SK-N-SH (cell line): ENCODE measurements around the gene PSMD13. TPM values are rescaled to one million over a fixed set of nuclear protein-coding genes. Genes with fewer than 3 reads are reported as not detected.

Experiments
- CTCF ChIA-PET: fragments of 300-600, 350-600 bp; formaldehyde crosslinking; extraction: SDS; loops from one replicate; lab custom pipeline; 2021; lab: Yijun Ruan, JAX
- POLR2A ChIA-PET: fragments of 350-600 bp; sonication (Branson Sonifier 250); formaldehyde crosslinking; extraction: SDS; loops from one replicate; lab custom pipeline; 2020; ENCODE audit warnings: antibody characterized with exemption, inconsistent platforms; lab: Yijun Ruan, JAX
- DNase-seq: peaks from one replicate; pipeline ENCODE4 v3.0.0; 2012
- H2AFZ ChIP-seq: fragments of 200-600 bp; sonication (generic); 2 replicates; pipeline ENCODE4 v1.8.1; 2016; ENCODE audit warnings: antibody characterized with exemption, mild to moderate bottlenecking, low read depth
- H3F3A ChIP-seq: fragments of 200-600 bp; sonication (generic); replicated peaks from 2 replicates; pipeline ENCODE3; 2016; ENCODE audit warnings: antibody characterized with exemption, mild to moderate bottlenecking; ENCODE audit not compliant: insufficient read depth
- H3K27ac ChIP-seq, 2 experiments: fragments of 200-500 bp in 1 of 2; fragments of 200-600 bp in 1 of 2; sonication (Bioruptor generic) in 1 of 2; sonication (generic), shearing (Covaris generic) in 1 of 2; 2 replicates each; pipeline versions ENCODE4 v1.5.1 to v1.6.1; 2014 to 2016; ENCODE audit warnings: low read depth in 2 of 2, inconsistent platforms in 1 of 2, low read length in 1 of 2, mild to moderate bottlenecking in 1 of 2, mixed read lengths in 1 of 2
- H3K27me3 ChIP-seq: fragments of 200-600 bp; sonication (generic), shearing (Covaris generic); 2 replicates; pipeline ENCODE4 v1.6.1; 2016; ENCODE audit warnings: mixed run types; ENCODE audit not compliant: insufficient read depth
- H3K36me3 ChIP-seq, 2 experiments: fragments of 200-500 bp in 1 of 2; fragments of 200-600 bp in 1 of 2; sonication (Bioruptor generic) in 1 of 2; sonication (generic) in 1 of 2; replicated peaks in 1 of 2; 2 replicates each; pipeline versions ENCODE3 to v1.5.1; 2014 to 2016; ENCODE audit warnings: low read length in 1 of 2, mild to moderate bottlenecking in 1 of 2; ENCODE audit not compliant: insufficient read depth in 2 of 2, control insufficient read depth in 1 of 2
- H3K4me1 ChIP-seq, 2 experiments: fragments of 200-500 bp in 1 of 2; fragments of 200-600 bp in 1 of 2; sonication (Bioruptor generic) in 1 of 2; sonication (generic), shearing (Covaris generic) in 1 of 2; 2 replicates each; pipeline versions ENCODE4 v1.5.1 to v1.6.1; 2014 to 2016; ENCODE audit warnings: low read depth in 1 of 2, low read length in 1 of 2, mixed run types in 1 of 2; ENCODE audit not compliant: insufficient read depth in 2 of 2, control insufficient read depth in 1 of 2
- H3K4me2 ChIP-seq: fragments of 200-600 bp; sonication (generic), shearing (Covaris generic); 2 replicates; pipeline ENCODE4 v1.6.1; 2017; ENCODE audit warnings: mixed run types
- H3K4me3 ChIP-seq, 2 experiments: fragments of 200-500 bp in 1 of 2; fragments of 200-600 bp in 1 of 2; sonication (Bioruptor generic) in 1 of 2; sonication (generic), shearing (Covaris generic) in 1 of 2; 2 replicates each; pipeline versions ENCODE4 v1.5.1 to v1.8.1; 2014 to 2016; ENCODE audit warnings: low read depth in 2 of 2, inconsistent platforms in 1 of 2, low read length in 1 of 2, mild to moderate bottlenecking in 1 of 2, mixed read lengths in 1 of 2, moderate library complexity in 1 of 2
- H3K79me2 ChIP-seq: fragments of 200-600 bp; sonication (generic); 2 replicates; pipeline ENCODE4 v1.8.1; 2017; ENCODE audit warnings: mild to moderate bottlenecking; ENCODE audit not compliant: insufficient read depth
- H3K9ac ChIP-seq: fragments of 200-600 bp; sonication (generic); 2 replicates; pipeline ENCODE4 v1.6.1; 2017; ENCODE audit warnings: mixed run types
- H3K9me2 ChIP-seq: fragments of 200-600 bp; sonication (generic); 2 replicates; pipeline ENCODE4 v1.6.1; 2017; ENCODE audit warnings: mixed run types
- H3K9me3 ChIP-seq: fragments of 200-600 bp; sonication (generic); 2 replicates; pipeline ENCODE4 v1.6.1; 2017; ENCODE audit warnings: mixed run types, mild to moderate bottlenecking, moderate library complexity
- H4K20me1 ChIP-seq: fragments of 200-600 bp; sonication (generic); 2 replicates; pipeline ENCODE4 v1.6.1; 2017; ENCODE audit warnings: mild to moderate bottlenecking, mixed run types; ENCODE audit not compliant: insufficient read depth
- FOXM1 ChIP-seq: IDR thresholded peaks from 2 replicates; pipeline ENCODE4 v1.4.0; 2012; ENCODE audit warnings: low read depth, mild to moderate bottlenecking
- IRF3 ChIP-seq: fragments of 150-350 bp; IDR thresholded peaks from 2 replicates; pipeline ENCODE4 v1.6.1; 2016; ENCODE audit warnings: mild to moderate bottlenecking, low read depth, low read length
- MXI1 ChIP-seq: IDR thresholded peaks from 2 replicates; pipeline ENCODE4 v1.6.1; 2012; ENCODE audit warnings: mild to moderate bottlenecking, low read depth, low read length, improper control_type of control experiment
- RXRA ChIP-seq: IDR thresholded peaks from 2 replicates; pipeline ENCODE4 v1.4.0; 2012; ENCODE audit warnings: low read depth, mild to moderate bottlenecking, borderline replicate concordance
- ZBTB33 ChIP-seq: IDR thresholded peaks from 2 replicates; pipeline ENCODE4 v1.4.0; 2012; ENCODE audit warnings: low read depth, borderline replicate concordance
- WGBS: methylation state at CpG from one replicate; pipeline ENCODE4 v1.1.6; 2017; ENCODE audit warnings: low lambda C conversion rate; 5-methylcytosine and 5-hydroxymethylcytosine counted together
- polyA plus RNA-seq, 3 experiments: library from polyadenylated mRNA; depleted of rRNA; stranded (reverse); fragments of >200 nt; gene quantifications; 2 replicates each; pipeline ENCODE4 v1.2.3, GENCODE V29; 2012

The PSMD13 gene
- polyA plus RNA-seq, 1 of the 3 experiments (the other 2 are of a cell fraction): 196 TPM

DNA sequence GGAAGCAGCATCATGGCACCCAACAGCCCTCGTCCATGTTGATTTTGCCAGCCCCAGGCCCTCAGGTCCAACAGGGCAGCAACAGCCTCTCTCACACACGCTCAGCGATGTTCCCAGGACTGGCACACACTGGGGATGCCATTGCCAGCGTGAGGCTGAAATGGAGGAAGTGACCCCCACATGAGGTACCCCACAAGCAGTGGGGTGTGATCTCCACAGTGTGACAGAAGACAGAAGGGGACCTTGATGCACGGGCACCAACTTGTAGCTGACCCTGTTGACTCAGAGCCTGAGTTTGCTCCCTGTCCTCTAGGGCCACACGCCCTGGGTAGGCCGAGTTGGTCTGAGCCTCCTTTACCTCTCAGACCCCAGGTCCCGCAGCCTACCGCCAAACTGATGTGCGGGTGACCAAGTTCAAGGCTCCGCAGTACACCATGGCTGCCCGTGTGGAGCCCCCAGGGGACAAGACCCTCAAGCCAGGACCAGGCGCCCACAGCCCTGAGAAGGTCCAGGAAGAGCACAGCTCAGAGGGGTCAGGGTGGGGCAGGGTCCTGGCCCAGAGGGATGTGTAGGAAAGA is 37.7 kb upstream of the PSMD13 start (continued):
- no peak for TF ChIP-seq FOXM1

DNA sequence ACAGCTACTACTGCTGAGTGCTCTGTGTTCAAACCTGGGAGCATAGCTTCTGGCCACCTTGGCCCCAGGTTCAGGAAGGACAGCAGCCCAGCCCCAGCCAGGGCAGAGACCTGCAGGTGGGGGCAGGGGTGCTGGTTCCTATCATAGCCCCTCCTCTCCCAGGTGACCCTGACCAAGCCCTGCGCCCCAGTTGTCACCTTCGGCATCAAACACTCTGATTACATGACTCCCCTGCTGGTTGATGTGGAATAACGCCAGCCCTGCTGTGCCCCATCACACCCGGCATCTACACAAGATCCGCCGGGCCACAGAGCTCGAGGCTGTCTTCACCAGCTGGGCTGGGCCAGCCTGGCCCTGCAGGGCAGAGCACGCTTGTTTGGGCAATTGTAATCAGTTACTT is 37.0 kb upstream of the PSMD13 start:
- POLR2A ChIA-PET: no interaction called here

DNA sequence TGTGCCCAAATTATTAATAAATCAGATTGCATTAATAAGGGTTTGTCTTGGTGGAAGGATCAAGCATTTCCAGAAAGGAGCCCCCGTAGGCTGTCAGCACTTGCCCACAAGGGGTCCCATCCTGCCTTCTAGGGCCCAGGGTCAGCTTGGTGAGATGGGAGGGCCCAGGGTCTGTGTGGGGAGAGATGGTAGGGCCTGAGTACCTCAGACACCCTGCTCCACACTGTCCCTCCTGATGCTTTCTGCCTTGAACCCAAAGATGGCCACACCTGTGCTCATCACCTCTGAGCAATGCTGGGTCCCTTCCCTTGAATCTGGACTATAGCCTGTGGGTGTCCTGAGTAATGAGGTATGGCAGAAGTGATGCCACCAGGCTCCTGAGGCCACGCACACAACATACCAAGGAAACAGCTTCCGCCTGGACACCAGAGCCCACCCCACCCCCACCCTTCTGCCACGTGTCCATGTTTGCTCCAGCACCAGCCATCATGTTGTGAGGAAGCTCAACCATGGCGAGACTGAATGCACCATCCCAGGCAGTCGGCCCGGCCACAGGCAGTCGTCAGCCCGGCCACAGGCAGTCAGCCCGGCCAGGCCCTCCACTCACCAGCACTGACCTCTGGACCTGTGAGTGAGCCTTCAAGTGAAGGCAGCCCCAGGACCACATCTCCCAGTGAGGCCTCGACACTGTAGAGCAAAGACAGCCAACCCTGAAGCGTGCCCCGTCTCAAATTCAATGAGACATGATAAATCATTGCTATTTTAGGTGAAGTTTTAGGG is 36.4 kb upstream of the PSMD13 start:
- Histone ChIP-seq H4K20me1 (peaks cover 30% of the 10 kb centered on the region), H3K9me3 (no peaks in the 10 kb centered on the region), H2AFZ (no peak overlapping the region), H3K27ac (no peak overlapping the region), H3K4me2 (no peak overlapping the region), H3K9ac (no peak overlapping the region), H3F3A (no peaks in the 10 kb centered on the region), H3K9me2 (no peaks in the 10 kb centered on the region), H3K79me2 (peaks cover 21% of the 10 kb centered on the region), H3K4me1 (peaks cover 0 to 2% of the 10 kb centered on the region in 2 experiments; a peak in 1 of 4 replicates), H3K4me3 (no peak overlapping the region), H3K36me3 (peaks cover 21 to 32% of the 10 kb centered on the region in 2 experiments), H3K27me3 (no peaks in the 10 kb centered on the region)
- no peak for DNase-seq
- POLR2A ChIA-PET: no interaction called here
- 95% methylated on average over 3 of the region's 13 CpGs for WGBS
- TF ChIP-seq RXRA (no peak), IRF3 (no peak)
- CTCF ChIA-PET: interaction anchor here (1.0 kb wide), 1 partner anchor 21 kb away, joined by 3 read pairs; no protein-coding TSS in a partner anchor

More for the DNA sequence above, 37.0 kb upstream of the PSMD13 start:
- Histone ChIP-seq H3K27me3 (no peaks in the 10 kb centered on the region), H2AFZ (no peak overlapping the region), H3F3A (no peaks in the 10 kb centered on the region), H3K4me3 (no peak overlapping the region), H3K36me3 (peaks cover 17 to 25% of the 10 kb centered on the region in 2 experiments), H3K79me2 (peaks cover 15% of the 10 kb centered on the region), H3K4me2 (no peak overlapping the region), H3K9me3 (no peaks in the 10 kb centered on the region), H3K27ac (no peak overlapping the region), H3K9ac (no peak overlapping the region), H4K20me1 (peaks cover 24% of the 10 kb centered on the region), H3K4me1 (no peaks in the 10 kb centered on the region), H3K9me2 (no peaks in the 10 kb centered on the region)
- TF ChIP-seq MXI1: no peak
- TF ChIP-seq ZBTB33: no peak
- CTCF ChIA-PET: interaction anchor here (1.0 kb wide), 1 partner anchor 22 kb away, joined by 3 read pairs; no protein-coding TSS in a partner anchor
- WGBS: 85% methylated on average over 6 of the region's 8 CpGs
- no peak for DNase-seq
